T-helper 2 cell treated with Interferon-gamma antibody and Interleukin-4, amounts not matched to agents 5 μg/mL and 100 μg/mL, for 36 hours (primary cell): ENCODE data around the gene INMT.

Source experiments
- DNase-seq: peaks from one replicate; pipeline ENCODE4 v3.0.0; 2021; ENCODE audit warnings: low spot score
- H3K27ac Mint-ChIP-seq: one replicate; pipeline ENCODE4 v1.8.0; 2021; ENCODE audit warnings: mild to moderate bottlenecking, mixed read lengths
- H3K27me3 Mint-ChIP-seq: one replicate; pipeline ENCODE4 v1.8.0; 2021; ENCODE audit warnings: low read depth, mixed read lengths
- H3K36me3 Mint-ChIP-seq: one replicate; pipeline ENCODE4 v1.8.0; 2021; ENCODE audit warnings: low read depth, mixed read lengths
- H3K4me1 Mint-ChIP-seq: one replicate; pipeline ENCODE4 v1.8.0; 2021; ENCODE audit warnings: low read depth, mixed read lengths
- H3K4me3 Mint-ChIP-seq: one replicate; pipeline ENCODE4 v1.8.0; 2022; ENCODE audit warnings: mild to moderate bottlenecking, moderate library complexity, mixed read lengths
- H3K9me3 Mint-ChIP-seq: one replicate; pipeline ENCODE4 v1.8.0; 2021; ENCODE audit warnings: mixed read lengths

Gene INMT

DNA sequence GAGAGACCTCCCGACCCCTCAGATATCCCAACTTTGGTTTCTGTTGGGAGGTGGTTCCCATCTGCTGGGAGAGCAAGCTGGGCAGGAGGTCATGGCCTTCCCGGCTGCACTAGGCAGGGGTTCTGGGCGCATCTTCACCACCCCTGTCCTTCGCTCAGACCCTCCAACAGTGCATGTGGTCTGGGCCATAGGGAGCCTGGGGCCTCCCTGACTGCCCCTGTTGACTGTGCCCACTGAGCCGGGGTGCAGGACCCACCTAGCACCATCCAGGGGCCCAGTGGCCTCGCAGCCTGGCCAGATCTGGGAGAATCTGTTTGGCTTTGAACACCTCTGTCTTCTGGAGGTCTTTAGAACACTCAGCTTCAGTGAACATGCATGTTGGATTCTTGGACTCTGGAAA, 18.7 kb upstream of the INMT start:
- peaks cover 24% of the 10 kb centered on the region for H3K4me1 Mint-ChIP-seq
- H3K27me3 Mint-ChIP-seq = no peaks in the 10 kb centered on the region
- no peaks in the 10 kb centered on the region for H3K9me3 Mint-ChIP-seq
- no peak overlapping the region for H3K4me3 Mint-ChIP-seq
- DNase-seq = no peak
- H3K27ac Mint-ChIP-seq = no peak overlapping the region
- H3K36me3 Mint-ChIP-seq = peaks cover 2% of the 10 kb centered on the region

DNA sequence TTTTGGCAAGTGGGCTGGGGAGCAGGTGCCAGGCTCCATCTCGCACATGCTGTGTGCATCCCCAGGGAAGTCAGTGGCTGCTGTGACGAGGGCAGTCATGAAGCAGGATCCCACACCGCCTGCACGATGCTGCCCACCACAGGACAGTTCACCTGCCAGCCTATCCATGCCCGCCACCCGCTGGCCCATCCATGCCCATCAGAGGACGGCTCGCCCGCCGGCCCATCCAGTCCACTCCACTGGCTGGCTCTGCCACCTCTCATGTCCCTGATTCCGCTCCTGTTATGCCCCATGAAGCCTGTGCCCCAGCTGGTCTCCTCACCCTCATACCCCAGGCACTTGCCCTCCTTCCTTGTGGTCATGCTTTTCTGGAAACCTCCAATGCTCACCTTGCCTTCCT, 18.2 kb upstream of the INMT start:
- no peak for DNase-seq
- no peaks in the 10 kb centered on the region for H3K9me3 Mint-ChIP-seq
- H3K27ac Mint-ChIP-seq = no peak overlapping the region
- H3K4me1 Mint-ChIP-seq = peaks cover 25% of the 10 kb centered on the region
- H3K4me3 Mint-ChIP-seq = no peak overlapping the region
- H3K27me3 Mint-ChIP-seq = no peaks in the 10 kb centered on the region
- H3K36me3 Mint-ChIP-seq = peaks cover 2% of the 10 kb centered on the region

DNA sequence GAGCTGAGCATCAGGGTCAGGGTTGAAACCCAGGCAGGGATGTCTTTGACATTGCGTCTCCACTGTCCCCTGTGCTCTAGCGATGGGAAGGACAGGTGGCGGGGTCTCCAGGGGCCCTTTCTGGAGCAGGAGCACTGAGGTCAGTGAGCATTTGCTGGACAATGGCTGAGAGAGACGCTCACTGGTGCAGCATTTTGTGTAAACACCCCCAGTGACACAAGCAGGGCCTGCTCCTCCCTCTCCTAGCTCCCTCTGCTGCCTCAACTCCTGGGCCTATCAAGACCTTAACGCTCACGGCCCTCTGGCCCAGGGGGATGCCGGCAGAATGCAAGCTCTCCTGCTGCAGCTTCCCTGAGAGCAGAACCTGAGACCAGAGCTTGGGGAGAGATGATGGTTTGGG, 17.4 kb upstream of the INMT start:
- no peak overlapping the region for H3K4me3 Mint-ChIP-seq
- no peaks in the 10 kb centered on the region for H3K9me3 Mint-ChIP-seq
- H3K27me3 Mint-ChIP-seq = no peaks in the 10 kb centered on the region
- no peak for DNase-seq
- H3K4me1 Mint-ChIP-seq = peaks cover 24% of the 10 kb centered on the region
- H3K27ac Mint-ChIP-seq = no peak overlapping the region
- peaks cover 2% of the 10 kb centered on the region for H3K36me3 Mint-ChIP-seq

DNA sequence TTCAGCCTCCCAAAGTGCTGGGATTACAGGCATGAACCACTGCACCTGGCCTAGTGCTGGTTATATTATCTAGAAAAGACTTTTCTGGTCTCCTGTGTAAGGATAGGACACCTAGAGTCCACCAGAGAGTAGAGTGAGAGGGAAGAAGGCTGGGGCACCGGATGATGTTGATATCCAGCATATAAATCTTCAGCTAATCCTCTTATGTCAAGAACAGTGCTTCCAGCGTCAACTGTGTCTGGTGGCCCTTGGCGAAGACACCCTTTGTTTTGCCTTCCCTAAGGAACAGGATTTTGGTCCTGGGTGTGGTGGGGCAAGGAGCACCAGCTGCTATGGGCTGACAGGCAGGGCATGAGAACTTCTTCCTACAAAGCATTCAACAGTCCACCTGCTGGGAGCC, 16.3 kb upstream of the INMT start:
- Mint-ChIP-seq H3K4me3 (no peak overlapping the region), H3K4me1 (peaks cover 21% of the 10 kb centered on the region), H3K27ac (no peak overlapping the region), H3K36me3 (peaks cover 2% of the 10 kb centered on the region), H3K9me3 (no peaks in the 10 kb centered on the region), H3K27me3 (no peaks in the 10 kb centered on the region)
- no peak for DNase-seq

DNA sequence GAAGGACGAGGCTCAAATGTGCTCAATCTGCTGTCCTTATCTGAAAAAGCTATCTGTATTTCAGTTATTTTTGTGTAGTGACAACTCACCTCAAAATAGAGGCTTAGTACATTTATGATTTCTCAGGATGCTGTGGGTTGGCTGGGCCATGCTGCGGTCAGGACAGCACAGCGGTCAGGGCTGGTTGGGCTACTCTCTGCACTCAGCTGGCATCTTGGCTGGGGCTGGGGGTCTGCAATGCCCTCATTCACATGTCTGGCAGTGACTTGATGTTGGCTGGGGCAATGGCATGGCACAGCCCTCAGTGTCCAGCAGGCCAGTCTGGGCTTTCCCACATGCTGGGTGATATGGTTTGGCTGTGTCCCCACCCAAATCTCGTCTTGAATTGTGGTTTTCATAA, 15.6 kb upstream of the INMT start:
- no peak for DNase-seq
- Mint-ChIP-seq H3K36me3 (peaks cover 2% of the 10 kb centered on the region), H3K9me3 (no peaks in the 10 kb centered on the region), H3K27ac (no peak overlapping the region), H3K27me3 (no peaks in the 10 kb centered on the region), H3K4me1 (peaks cover 21% of the 10 kb centered on the region), H3K4me3 (no peak overlapping the region)

DNA sequence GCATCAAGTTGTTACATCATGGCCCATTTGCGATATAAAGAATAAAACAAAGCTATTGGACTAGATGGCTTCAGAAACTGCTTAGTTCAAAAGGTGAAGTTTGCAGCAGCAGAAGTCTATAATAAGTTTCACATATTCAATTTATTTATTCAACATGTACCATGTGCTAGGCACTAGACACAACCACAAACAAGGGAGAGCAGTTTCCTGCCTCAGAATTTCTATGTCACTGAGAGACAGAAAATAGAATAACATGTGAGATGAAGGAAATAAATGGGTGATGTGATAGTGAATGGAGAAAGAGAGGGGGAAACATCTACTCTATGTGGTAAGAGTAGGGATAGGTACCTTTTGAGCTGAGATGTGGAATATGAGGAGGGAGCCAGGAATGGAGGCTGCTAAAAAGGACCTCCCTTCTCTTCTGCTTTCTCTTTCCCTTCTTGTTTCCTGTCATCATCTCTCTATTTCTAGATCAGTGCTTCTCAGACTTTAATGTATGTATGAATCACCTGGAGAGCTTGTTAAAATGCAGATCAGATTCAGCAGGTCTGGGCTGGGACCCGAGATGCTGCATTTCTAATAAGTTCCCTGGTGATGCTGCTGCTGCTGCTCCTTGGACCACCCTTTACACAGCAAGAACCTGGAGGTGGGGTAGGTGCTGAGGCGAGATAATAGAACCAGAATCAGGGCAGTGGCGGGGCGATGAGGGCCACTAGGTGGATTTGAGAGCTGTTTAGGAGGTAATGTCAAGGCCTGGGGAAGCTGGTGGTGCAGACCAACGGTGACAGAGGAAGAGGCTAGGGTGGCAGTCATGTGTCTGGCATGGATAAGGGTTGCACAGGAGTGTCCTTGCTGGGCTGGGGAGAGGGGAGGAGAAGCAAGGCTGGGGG, 13.7 kb upstream of the INMT start:
- Mint-ChIP-seq H3K4me3 (peak overlapping the region; percentile 42), H3K27me3 (no peaks in the 10 kb centered on the region), H3K27ac (peak overlapping the region; percentile 85), H3K36me3 (peaks cover 2% of the 10 kb centered on the region), H3K4me1 (peaks cover 19% of the 10 kb centered on the region), H3K9me3 (no peaks in the 10 kb centered on the region)
- DNase-seq = no peak

DNA sequence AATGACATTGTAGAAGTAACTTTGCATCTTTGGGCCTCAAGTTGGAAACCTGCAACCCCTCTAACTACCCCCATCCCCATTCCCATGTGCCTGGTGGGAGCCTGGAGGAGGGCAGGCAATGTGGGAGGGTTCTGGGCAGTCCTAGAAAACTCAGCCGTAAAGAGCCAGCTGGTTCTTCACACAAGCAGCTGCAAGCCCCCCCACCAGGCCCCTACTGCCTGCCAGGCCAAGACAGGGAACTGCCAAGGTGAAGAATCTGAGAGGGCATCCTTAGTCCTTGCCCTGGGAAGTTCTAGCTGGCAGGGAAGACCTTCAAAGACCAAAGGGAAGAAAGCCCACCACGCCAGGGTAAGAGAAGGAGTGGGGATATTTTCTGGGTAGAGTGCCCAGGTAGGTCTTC, 12.2 kb upstream of the INMT start:
- Mint-ChIP-seq H3K36me3 (peaks cover 2% of the 10 kb centered on the region), H3K4me1 (peaks cover 25% of the 10 kb centered on the region), H3K27ac (no peak overlapping the region), H3K4me3 (no peak overlapping the region), H3K9me3 (no peaks in the 10 kb centered on the region), H3K27me3 (no peaks in the 10 kb centered on the region)
- no peak for DNase-seq

DNA sequence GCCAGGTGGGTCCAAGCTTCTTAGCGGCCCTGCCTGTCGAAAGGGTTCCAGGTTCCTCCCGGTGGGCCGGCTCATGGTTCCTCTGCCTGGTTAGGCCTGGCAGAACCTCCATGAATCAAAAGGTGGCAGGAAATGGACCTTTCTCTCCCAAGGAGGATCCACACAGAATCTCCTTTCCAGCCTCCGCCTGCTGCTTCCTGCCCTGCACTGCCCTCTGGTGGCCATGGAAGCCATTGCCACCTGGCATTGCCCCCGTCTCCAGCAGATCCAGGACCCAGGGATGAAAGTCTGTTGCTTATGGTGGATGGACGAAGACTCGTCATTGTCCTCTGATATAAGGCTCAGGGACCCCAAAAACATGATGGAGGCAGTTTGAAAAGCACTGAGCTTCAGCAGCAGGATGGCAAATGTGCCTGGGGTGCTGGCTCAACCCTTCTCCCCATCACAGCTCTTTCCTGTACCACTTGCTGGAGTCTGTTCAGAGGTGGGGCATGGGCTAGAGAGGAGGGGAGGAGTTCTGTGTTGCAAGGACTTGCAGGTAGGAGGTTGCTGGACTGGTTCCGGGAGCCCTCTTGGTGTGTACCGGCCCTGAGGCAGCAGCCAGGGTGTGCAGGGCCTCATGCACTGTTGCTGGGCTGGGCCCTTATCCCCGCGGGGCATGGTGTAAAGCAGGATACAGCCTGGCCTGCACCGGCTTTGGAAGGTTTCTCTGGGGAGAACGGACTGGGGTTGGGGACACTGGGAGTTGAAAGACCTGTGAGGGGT, 11.3 kb upstream of the INMT start:
- H3K27ac Mint-ChIP-seq = no peak overlapping the region
- H3K36me3 Mint-ChIP-seq = peaks cover 2% of the 10 kb centered on the region
- peaks cover 22% of the 10 kb centered on the region for H3K4me1 Mint-ChIP-seq
- no peak overlapping the region for H3K4me3 Mint-ChIP-seq
- H3K9me3 Mint-ChIP-seq = no peaks in the 10 kb centered on the region
- H3K27me3 Mint-ChIP-seq = no peaks in the 10 kb centered on the region
- peak; percentile 54 for DNase-seq

DNA sequence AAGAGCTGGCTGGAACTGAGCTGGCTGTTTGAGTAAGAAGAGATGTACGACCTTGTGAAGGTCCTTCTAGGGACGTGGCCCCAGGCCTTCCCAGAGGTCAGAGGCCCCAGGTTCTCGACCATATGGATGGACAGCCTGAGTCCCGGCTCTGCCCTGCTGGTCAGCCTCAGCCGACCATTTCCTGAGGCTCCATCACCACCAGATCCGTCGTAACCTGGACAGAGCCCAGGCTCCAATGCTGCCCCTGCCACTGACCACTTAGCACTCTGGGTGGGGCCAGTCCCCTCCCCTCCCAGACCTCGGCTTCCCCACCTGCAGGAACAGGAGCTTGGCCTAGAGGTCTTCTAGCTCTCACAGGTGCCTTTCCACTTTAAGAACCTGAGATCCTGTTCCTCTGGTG, 10.6 kb upstream of the INMT start:
- Mint-ChIP-seq H3K27me3 (no peaks in the 10 kb centered on the region), H3K9me3 (no peaks in the 10 kb centered on the region), H3K36me3 (peaks cover 2% of the 10 kb centered on the region), H3K27ac (no peak overlapping the region), H3K4me3 (no peak overlapping the region), H3K4me1 (peaks cover 22% of the 10 kb centered on the region)
- no peak for DNase-seq

DNA sequence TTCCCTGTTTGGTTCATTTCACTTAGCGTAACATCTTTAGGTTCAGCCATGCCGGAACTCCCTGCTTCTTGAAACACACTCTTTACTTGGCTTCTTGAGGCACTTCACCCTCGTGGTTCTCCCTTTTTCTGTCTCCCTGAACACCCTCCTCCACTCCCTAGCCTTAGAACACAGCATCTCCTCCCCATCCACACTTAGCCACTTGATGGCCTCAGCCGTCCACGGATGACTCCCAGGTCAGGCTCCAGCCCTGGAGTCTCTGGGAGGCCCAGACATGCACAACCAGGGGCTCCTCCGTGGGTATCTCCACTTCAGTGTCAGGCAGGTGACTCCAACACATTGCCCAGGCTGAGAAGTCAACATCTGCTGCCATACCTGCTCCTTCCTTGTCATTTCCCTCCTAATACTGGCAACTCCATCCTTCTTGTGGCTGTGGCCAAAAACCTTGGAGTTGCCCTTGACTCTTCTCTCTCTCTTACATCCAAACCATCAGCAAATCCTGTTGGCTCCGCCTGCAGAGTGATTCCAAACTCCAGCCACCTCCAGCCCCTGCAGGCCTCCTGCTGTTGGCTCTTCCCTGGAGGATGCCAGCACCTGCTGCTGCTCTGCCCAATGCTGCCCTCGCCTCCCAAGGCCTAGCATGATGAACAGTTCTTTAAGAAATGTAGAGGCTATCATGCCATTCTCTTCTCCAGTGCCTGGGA, 8.4 kb upstream of the INMT start:
- Mint-ChIP-seq H3K27me3 (no peaks in the 10 kb centered on the region), H3K4me1 (peaks cover 9% of the 10 kb centered on the region), H3K27ac (no peak overlapping the region), H3K36me3 (no peaks in the 10 kb centered on the region), H3K9me3 (no peaks in the 10 kb centered on the region), H3K4me3 (no peak overlapping the region)
- no peak for DNase-seq

DNA sequence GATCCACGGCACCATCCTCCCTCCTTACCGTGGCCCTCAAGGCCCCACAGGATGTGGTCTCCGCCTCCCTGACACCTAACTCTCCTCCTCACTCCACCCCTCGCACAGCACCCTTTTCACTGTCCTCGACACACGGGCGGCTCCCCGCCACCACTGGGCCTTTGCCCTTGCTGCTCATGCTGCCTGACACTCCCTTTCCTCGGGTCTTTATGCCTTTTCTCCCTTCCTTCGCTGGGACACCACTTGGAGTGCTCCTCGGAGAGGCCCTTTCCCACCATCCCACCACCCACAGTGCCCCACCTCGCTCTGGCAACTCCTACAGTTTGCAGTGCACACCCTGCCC, 7.9 kb upstream of the INMT start:
- no peak for DNase-seq
- Mint-ChIP-seq H3K4me3 (no peak overlapping the region), H3K27me3 (no peaks in the 10 kb centered on the region), H3K4me1 (peaks cover 6% of the 10 kb centered on the region), H3K9me3 (no peaks in the 10 kb centered on the region), H3K27ac (no peak overlapping the region), H3K36me3 (no peaks in the 10 kb centered on the region)

DNA sequence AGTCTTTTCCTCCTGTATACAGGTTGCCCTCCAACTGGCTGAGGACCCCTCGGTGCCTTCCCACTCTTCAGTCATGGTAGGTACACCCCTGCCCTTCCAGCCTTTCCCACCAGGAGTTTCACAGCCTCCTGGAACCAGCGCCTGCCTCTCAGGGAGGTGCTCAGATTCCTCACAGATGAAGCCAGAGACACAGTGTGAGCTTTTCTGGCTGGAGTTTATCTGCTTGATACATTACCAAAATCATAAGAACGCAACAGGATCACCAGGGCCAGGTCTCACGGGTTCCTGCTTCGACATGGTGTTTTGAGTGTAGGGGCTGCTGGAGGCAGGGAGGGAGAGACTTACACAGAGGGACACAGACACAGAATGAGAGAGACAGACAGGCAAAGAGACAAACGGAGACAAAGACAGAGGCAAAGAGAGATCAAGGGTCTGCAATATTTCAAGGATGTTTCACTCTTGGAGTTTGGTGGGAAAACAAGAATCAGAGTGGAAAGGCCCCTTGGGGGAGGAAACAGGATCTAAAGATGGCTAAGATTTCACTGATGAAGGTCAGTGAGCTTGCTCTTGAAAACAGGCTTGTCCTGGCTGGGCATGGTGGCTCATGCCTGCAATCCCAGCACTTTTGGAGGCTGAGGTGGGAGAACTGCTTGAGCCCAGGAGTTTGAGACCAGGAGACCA, 6.5 kb upstream of the INMT start:
- no peaks in the 10 kb centered on the region for H3K36me3 Mint-ChIP-seq
- no peak overlapping the region for H3K4me3 Mint-ChIP-seq
- H3K27me3 Mint-ChIP-seq = no peaks in the 10 kb centered on the region
- H3K4me1 Mint-ChIP-seq = peaks cover 6% of the 10 kb centered on the region
- no peaks in the 10 kb centered on the region for H3K9me3 Mint-ChIP-seq
- H3K27ac Mint-ChIP-seq = no peak overlapping the region
- no peak for DNase-seq

DNA sequence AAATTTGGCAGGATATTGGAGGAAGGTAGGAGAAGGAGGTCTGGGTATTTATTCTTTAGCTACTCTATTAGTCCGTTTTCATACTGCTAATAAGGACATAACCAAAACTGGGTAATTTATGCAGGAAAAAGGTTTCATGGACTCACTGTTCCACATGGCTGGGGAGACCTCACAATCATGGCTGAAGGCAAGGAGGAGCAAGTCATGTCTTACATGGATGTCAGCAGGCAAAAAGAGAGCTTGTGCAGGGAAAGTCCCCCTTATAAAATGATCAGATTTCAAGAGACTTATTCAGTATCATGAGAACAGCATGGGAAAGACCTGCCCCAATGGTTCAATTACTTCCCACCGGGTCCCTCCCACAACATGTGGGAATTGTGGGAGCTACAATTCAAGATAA, 1.9 kb upstream of the INMT start:
- Mint-ChIP-seq H3K27me3 (no peaks in the 10 kb centered on the region), H3K27ac (no peak overlapping the region), H3K4me3 (no peak overlapping the region), H3K9me3 (no peaks in the 10 kb centered on the region), H3K36me3 (no peaks in the 10 kb centered on the region), H3K4me1 (no peaks in the 10 kb centered on the region)
- no peak for DNase-seq
